ENCODE data around the gene TSPAN9.

- TF ChIP-seq CTCF (IDR thresholded peaks at IDR 0.05; ENCODE audit: insufficient read depth, low read length, poor library complexity, severe bottlenecking), result no peak
- no peak for TF ChIP-seq EZH2phosphoT487 (conservative IDR thresholded peaks at IDR 0.05; ENCODE audit: low read length)
Measured at GRCh38 chr12:3271146-3271545, 194.0 kb downstream of the TSPAN9 start.

All from SU-DHL-6 (cell line).